NOMO-1 (cell line): ENCODE measurements around the gene ESRP2.

ENCODE experiments used
- DNase-seq, 2 experiments: peaks; one replicate each; lab custom pipeline; 2025; ENCODE audit not compliant: unreplicated experiment in 2 of 2; lab: John Stamatoyannopoulos, UW

The ESRP2 gene

GRCh38 chr16:68264128-68265077 is 28.5 kb upstream of the ESRP2 start, which contains the start of gene SLC7A6:
TSS of gene SLC7A6 (plus strand) at chr16:68264526. CDS start at chr16:68274727, 10,201 bp downstream.
- DNase-seq, result peak; percentile 82 to 83

GRCh38 chr16:68263559-68264127 is 27.7 kb upstream of the ESRP2 start:
- no peak for DNase-seq

- no peak for DNase-seq
These were observed 23.3 kb upstream of the ESRP2 start for GRCh38 chr16:68259007-68259825.

GRCh38 chr16:68257906-68258800 is 22.2 kb upstream of the ESRP2 start:
- DNase-seq, result peak; percentile 83 to 97

- DNase-seq, result peak; percentile 82 to 84
These were observed 21.5 kb upstream of the ESRP2 start for GRCh38 chr16:68257251-68257905.

- no peak for DNase-seq
These were observed 19.8 kb upstream of the ESRP2 start for GRCh38 chr16:68255712-68256111.

- no peak for DNase-seq
These were observed 17.8 kb upstream of the ESRP2 start for GRCh38 chr16:68253721-68254120.

- DNase-seq, result no peak
These were observed 16.5 kb upstream of the ESRP2 start for GRCh38 chr16:68252383-68252782.

GRCh38 chr16:68251832-68252231 is 15.9 kb upstream of the ESRP2 start:
- DNase-seq, result no peak

- DNase-seq, result no peak
These were observed 15.0 kb upstream of the ESRP2 start for GRCh38 chr16:68250951-68251350.

GRCh38 chr16:68249371-68249770 is 13.4 kb upstream of the ESRP2 start:
- no peak for DNase-seq

GRCh38 chr16:68247932-68248331 is 12.0 kb upstream of the ESRP2 start:
- no peak for DNase-seq

- peak in 1 of 2 experiments; percentile 26 for DNase-seq
These were observed 11.5 kb upstream of the ESRP2 start for GRCh38 chr16:68247400-68247799.

- DNase-seq, result no peak
These were observed 10.7 kb upstream of the ESRP2 start for GRCh38 chr16:68246666-68247065.

GRCh38 chr16:68246121-68246520 is 10.2 kb upstream of the ESRP2 start:
- DNase-seq, result no peak

GRCh38 chr16:68244903-68245853 is 9.3 kb upstream of the ESRP2 start, which contains the start of gene PLA2G15:
TSS of gene PLA2G15 (plus strand) at chr16:68245373. CDS start at chr16:68245427, 54 bp downstream.
- DNase-seq, result peak; percentile 80 to 88

GRCh38 chr16:68244481-68244902 is 8.6 kb upstream of the ESRP2 start:
- DNase-seq, result no peak
